Stimulated activated CD8-positive, alpha-beta memory T cell treated with anti-CD3 and anti-CD28 coated beads, Interleukin-4, amount 100 ng/mL, for 4 hours (primary cell): ENCODE data around the gene CEP112.
"Not testable (repeated sequence)": the region's sequence is repeated elsewhere in the genome, so short reads cannot be mapped to it uniquely, and the experiment has no call there.

Experiments
- DNase-seq, 2 donors: peaks; one replicate each; pipeline ENCODE4 v3.0.0-alpha.2; 2020; ENCODE audit warnings: low read depth in 2 of 2, low spot score in 1 of 2

Gene CEP112

DNA sequence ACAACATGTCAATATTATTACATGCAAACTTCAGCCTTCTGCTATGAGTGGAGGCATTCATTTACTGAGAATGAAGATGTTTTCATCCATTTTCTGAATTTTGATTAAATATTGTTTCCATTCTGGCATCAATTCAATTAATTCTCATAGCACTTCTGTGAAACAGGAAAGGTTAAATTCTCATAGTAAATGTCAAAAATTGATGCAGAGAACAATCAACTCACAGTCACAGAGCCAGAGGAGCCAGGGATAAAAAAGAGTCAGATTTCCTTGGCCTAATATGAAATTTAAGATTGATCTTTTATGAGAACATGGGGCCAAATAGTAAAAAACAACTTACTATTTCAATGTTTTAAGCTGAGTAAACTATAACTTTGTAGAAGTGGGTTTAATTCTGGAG, 446.7 kb downstream of the CEP112 start:
- DNase-seq, result no peak

DNA sequence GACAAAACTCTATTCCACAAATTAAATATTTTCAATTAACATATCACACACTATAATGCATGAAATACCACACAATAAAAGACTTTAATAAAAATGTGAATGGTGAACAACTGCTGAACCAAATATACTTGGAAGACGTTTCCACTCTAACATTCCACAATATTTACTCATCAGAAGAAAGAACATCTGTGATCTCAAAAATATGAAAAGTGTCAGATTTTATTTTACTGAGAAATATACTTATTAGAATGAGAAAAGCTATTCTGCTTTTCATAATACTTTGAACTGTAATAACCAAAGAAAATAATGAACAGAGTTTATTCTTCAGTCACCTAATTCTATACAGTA, 448.7 kb downstream of the CEP112 start:
- DNase-seq, result no peak

DNA sequence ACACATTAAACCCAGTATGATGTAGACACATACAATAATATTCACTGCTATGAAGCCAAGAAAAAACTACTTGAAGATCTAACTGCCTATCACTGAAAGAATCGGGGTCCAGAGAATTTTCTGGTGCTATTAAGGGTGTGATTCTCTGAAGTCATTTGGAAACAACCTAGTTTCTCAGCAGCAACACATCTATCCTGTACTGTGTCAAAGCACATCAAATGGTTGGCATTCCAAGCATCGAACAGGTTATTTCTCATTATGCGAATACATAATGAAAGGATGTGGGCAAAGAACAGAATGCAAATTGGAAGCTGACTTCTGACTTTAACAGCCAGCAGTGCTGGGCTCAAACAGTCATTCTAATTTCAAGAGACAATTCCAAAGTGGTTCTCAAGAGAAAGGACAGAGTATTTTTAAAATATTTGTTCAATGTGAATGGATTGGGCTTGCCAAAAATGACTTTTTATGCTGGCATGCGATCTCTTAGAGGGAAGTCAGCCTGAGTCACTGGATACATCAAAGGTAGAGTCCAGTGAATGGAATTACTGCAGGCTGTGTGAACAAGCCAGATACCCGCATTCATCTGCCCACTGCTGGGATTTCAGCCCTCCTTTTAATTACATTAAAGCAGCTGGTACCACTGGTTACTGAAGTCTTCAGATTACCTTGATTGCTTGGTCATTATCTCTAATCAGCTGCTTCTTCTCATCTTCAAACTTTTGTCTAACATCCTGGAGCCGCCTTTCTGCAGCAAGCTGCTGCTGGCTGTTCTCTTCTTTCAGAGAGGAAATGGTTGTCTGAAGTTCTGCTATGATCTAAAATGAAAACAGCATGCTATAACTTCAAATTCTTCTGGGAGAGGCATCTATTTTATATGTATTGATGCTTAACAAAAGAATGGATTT, 449.3 kb downstream of the CEP112 start:
- DNase-seq, result no peak

DNA sequence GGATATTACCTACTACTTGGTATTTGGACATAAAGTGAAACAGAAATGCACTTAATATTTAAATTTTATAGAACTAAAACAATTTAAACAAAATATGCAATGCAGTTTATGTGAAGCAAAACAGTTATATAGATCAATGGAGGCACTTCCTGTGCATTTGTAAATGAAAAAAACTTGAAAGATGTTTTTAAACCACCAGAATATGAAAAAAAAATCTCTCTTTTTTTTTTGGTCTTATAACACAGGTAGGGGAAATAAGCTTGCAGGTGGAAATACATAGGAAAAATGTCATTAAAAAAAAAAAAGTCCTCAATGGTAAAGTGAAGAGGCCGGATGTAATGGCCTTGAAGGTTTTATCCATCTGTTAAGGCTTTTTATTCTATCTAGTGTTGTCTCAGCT, 450.2 kb downstream of the CEP112 start:
- no peak for DNase-seq

DNA sequence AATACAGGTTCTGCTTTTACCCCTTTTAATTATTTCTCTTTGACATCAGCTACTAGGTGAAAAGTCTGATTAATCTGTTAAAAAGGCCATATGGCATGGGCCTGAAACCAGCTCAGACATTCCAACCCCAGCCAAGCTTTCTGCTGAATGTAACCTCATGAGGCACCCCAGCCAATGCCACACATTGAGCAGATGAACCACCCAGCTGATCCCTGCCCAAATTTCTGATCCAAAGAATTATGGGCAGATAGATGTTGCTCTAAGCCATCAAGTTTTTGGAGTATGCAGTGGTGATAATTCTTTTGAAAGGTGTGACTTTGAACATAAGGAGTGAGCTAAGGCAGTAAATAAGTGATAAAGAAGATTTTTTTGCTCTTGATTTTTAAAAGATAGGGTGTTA, 452.9 kb downstream of the CEP112 start:
- DNase-seq, result no peak

DNA sequence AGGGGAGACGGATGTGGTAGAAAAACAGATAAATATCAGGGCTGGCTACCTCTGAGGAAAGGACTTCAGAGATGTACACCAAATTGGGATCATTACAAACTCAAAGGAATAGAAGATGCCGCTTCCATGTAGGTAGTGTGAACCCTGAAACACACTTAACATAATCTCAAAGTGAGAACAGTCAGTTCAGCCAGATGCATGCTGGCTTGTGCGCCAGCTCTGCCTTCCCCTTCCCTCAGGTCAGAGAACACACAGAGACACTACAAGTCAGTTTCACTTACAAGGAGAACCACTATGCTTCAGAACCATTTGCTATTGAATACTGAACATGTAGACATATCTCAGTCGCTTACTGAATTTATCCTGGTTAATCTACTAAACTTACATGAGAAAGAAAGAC, 454.5 kb downstream of the CEP112 start:
- no peak for DNase-seq

DNA sequence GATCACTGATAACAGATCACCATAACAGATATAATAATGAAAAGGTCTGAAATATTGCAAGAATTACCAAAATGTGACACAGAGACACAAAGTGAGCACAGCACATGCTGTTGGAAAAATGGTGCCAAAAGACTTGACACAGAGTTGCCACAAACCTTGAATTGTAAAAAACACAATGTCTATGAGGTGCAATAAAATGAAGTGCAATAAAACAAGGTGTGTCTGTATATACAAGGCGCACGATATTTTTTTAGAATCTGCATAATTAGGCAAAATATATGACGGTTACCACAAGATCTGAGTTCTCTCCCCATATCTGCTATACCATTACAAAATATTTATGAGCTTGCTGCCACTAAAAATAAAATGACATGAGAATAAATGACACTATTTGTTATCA, 458.6 kb downstream of the CEP112 start:
- DNase-seq, result no peak

DNA sequence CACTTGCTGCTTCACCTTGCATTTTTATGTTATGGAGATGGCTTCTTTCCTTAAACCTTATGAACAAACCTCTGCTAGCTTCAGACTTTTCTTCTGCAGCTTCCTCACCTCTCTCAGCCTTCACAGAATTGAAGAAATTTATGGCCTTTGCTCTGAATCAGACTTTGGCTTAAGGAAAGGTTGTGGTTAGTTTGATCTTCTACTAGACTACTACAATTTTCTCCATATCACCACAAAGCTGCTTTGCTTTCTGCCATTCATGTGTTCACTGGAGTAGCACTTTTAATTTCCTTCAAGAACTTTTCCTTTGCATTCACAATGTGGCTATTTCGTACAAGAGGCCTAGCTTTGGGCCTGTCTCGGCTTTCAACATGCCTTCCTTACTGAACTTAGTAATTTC, 459.3 kb downstream of the CEP112 start:
- DNase-seq, result not testable (repeated sequence)

DNA sequence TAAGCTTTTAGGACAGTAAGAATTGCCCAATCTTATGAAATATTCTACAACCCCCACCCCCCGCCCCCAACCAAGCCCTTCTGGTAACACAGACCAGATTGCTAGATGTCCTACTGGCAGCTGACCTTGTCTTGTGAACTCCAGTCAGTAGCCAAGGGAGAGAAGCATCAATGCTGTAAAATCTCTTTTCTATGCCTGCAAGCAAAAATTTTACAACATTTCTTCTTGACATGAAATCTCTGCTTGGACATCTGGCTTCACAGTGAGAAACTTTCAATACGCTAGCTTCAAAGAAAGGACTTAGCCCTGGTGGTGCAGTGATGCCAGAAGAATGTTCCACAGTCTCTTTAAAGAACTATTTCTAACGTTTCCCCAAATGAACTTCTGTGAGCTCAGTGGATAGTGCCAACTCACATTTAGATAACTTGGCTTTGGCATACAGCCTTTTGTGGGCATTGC, 461.2 kb downstream of the CEP112 start:
- DNase-seq, result no peak

DNA sequence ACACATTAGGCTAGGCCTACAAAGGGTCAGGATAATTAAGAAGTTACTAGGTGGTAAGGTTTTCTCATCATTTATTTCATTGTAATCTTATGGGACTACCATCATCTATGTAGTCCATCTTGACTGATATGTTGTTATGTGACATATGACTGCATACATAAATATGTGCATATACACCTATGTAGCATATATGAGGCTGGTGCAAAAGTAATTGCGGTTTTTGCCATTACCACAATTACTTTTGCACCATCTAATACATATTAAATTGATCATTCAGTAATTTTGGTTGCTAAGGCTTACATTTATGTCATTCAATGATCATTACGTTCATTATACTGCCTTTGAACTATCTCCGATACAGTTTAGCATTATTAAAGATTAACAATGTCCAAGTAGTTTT, 462.7 kb downstream of the CEP112 start:
- DNase-seq, result no peak

DNA sequence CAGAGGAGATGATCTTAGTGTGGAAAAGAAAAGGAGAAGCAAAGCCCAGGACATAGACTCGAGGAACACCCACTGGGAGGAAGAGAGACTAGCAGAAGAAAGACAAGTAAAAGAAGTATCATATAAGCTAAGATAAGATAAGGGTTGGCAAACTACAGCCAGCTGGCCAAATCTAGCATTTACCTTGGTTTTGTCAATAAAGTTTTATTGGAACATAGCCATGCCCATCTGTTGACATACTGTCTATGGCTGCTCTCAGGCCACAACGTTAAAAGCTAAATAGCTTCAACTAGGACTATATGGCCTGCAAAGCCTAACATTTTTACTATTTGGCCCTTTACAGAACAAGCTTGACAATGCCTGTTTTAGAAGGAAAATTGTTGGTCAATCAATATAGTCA, 464.1 kb downstream of the CEP112 start:
- no peak for DNase-seq

DNA sequence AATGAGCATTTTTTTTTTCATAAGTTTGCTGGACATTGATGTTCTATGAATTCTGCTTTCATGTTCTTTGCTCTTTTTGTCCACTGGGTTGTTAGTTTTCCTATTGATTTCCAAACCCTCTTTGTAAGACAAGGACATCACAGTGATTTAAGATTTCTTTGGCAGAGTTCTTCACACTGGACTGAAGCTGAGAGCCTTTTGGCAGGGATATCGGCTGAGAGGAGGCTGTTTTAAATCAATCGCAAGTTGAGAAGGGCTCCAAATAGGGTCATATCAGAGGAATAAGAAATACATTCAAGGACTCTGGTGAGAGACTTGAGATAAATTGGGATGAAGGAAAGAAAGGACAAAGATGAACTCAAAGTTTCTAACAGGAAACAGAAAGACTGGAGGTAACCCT, 464.7 kb downstream of the CEP112 start:
- DNase-seq, result no peak

DNA sequence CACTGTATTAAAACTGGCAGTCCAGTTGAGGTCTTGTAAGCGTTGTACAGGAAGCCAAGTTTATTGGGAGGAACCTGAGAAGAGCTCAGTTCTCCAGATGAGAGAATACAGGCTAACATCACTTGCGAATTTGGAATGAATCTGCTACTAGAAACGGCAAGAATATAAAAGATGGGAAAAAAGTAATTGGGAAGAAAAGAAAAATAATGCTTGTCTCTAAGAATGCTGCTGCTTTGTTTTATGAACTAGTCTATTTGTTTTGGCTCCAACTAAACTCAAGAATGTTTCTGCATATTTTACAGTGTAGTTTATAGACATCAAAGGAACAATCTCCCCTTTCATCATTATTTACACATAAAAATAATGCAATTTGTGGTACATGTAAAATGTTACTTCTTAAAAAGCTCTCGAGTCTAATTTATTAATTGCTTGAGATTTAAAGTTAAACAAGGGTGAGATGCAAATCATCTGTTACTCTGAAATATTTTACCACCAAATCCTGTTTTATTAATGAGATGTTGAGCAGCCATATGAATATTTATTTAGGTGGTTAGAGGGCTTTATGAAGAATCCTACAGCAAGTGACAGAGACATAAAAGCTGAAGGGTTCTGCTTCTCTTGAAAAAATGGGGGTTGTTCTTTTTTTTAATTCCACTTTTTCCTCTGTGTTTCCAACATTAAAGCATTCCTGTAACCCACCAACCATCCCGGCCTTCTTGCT, 468.3 kb downstream of the CEP112 start:
- DNase-seq, result no peak

DNA sequence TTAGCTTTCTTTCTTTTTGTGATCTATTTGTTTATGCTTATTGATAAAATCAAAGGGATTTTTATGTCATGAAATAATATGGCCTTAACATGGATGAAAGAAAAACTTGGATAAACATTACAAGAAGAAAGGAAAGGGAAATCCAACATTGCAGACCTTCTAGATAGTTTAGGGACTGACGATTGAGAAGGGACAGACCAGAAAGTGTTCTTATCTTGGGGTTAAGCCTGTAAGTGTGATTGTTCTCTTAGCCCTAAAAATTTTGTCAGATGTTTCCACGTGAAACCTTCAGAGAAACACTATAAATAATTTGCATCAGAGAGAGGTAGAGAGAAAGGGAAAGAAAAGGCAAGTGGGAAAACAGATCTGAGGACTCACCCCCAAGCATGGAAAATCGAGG, 473.3 kb downstream of the CEP112 start:
- DNase-seq, result no peak

DNA sequence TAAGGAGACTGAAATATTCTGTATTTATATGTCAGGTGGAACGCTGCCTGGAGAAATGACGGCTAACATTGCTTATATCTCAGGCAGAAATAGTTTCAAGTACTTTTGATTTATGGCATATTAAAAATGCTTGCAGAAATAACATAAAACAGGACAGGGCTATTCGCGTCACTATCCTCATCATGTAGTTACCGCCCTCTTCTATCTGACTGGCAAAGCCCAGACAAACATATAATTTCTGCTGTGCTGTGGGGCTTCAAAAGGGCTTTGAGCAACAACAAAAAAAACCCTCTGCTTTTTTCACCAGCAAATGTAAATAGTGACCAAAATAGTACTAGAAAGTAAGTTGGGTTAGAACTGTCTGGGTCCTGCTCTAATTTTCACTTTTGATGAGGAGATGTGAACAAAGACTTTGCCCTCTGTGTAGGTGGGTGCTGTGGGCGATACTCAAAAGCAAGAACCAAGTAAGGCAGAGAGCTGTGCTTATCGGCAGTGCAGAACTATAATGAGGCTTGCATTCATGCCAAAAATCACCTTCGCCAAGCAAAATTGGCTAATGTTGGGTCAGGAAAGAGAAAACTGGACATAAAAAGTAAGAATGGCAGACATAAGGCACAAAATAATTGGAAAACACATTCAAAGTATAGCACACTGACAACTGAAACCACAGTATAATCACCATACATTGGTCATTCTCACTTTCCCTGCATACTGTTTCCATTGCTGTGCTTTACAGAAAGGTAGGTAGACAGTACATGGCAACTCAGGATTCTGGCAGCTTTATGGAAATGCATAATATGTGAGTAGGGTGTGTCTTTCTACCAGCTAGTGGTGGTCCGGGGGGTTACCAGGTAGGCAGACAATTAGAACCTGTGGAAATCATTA, 479.3 kb downstream of the CEP112 start:
- DNase-seq, result no peak

DNA sequence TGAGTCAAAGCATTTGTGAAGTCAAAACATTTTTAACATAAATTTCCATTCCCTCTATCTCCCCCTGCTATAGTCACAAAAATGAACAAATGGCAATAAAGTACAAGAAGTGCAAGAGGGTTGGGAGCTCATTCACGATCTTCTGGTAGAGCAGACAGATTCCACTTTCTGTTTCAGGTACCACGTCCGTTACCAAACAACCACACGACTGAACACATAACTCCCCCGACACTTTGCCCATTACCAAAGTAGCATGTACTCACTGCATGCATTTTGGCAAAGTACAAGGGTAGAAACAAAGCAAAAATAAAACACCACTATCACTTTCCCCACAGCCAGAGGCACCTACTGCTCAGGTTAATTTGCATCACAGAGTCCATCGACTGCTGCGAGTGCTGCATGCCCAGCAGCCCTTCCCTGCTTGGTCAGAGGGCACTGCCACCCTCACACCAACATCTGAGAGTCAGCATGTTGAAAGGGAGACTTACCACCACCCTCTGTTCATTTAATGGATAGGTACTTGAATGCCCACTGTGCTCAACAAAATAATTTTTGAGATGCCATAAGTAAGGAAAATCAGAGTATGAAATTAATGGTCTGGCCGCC, 480.2 kb downstream of the CEP112 start:
- no peak for DNase-seq

DNA sequence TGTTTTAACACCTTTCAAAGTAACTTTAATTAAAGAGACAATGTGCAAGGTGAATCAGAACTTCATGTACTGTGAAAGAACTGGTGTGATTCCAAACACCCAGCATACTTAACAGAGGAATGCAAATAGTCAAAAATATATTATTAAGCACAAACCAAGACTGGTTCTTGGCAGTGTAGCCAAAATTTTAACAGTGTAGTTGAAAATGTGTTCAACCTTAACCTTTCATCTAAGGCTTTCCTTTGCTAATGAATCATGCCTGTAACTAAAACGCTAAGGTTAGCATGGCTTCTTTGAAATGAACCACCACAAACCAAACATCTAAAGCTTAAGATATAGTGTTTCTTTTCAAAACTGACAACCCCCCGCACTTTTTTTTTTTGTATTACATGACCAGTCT, 484.2 kb downstream of the CEP112 start:
- no peak for DNase-seq

DNA sequence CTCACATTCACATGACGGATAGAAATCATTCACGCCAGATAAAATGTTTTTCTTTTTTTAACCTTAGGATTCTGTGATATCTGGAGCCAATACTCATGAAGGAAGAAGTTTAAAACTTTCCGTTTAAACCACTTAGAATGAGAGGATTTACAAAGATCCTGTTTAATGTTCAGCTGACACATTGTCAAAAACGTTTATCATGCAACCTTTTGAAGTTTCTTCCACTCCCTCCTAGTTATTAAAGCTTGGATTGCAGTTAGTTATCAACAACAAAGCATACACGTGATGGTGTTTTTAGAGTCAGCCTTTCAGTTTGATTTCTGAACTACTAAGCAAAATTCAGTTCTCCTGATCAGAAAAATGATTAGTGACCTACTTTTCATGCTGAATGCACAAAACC, 487.2 kb downstream of the CEP112 start:
- DNase-seq, result no peak

DNA sequence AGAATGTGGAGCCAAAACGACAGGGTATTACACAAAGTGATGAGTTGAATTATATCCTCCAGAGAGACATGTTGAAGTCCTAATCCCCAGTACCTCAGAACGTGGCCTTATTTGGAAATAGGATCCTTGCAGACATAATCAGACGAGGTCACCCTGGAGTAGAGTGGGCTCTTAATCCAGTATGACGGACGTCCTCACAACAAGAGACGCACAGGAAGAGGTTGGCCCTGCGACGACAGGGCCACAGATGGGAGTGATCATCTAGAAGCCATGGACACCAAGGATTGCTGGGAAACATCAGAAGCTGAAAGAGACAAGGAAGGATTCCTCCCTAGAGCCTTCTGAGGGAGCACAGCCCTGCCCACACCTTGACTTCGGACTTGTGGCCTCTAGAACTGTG, 488.0 kb downstream of the CEP112 start:
- DNase-seq, result no peak

DNA sequence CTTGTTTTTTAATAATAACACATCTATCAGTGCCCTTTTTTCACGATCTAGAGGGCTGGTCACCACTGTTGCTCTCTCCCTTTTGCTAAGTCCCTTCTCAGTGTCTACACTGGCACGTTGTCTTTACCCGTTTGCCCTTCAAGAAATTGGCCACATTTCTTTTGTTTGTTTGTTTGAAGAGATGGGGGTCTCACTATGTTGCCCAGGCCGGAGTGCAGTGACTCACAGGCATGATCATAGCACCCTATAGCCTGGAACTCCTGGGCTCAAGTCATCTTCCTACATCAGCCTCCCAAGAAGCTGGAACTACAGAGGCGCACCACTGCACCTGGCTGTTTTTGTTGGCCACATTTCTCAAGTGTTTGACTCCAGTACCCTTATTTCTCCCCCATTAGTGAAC, 492.5 kb downstream of the CEP112 start:
- no peak for DNase-seq

DNA sequence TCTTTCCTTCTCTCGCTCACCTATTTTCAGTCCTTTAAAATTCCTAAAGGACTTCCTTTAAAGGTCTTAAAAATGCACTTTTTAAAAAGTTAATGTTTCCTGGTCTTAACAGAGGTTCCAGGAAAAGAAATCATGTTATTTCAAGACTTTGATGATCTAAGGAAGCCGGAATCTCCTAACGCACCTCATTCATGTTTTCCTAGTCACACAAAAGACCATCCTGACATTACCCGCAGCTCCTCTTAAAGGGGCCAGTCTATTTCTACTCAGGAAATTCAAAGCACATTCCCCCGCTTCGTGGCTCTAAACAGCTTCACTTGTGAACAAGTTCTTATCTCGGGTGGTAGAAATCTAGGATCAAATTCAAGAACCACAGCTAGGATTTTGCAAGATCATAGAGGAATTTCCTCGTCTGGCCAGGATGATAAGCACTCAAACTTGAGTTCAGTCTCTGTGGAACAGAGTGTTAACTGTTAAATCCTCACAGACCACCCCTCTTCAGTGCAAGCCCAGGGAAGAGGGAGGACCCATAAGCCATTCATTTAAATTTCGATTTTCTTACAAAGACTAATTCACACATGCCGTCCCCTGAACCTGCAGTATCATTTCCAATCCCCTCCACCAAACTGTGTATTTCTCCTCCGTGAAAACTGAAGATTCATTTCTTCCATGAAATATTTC, 493.4 kb downstream of the CEP112 start:
- DNase-seq, result no peak
